ENCODE measurements around the gene GJA9.
"Not testable (repeated sequence)": the region's sequence is repeated elsewhere in the genome, so short reads cannot be mapped to it uniquely, and the experiment has no call there.

GJA9 gene

DNA sequence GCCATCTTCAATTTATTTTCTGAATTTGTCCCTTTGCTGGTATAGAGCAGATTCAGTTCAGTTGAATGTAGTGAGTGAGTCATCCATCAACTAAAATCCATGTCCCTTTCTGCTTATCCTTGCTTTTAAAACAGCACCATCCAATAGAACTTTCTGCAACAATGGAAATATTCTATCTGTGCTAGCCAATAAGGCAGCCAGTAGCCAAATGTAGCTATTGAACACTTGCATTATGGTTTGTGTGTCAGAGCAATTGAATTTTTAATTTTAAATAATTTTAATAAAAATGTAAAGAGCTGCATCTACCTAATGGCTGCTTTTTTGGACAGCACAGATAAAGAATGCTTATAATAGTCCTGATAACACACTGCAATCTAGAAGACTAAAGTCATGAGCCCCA, at the start of gene GJA9:
GJA9 (minus strand) TSS at position 101 of the 400 bp plus-strand sequence. CDS start 5,489 bp downstream, outside the sequence.
- DNase-seq = no peak

DNA sequence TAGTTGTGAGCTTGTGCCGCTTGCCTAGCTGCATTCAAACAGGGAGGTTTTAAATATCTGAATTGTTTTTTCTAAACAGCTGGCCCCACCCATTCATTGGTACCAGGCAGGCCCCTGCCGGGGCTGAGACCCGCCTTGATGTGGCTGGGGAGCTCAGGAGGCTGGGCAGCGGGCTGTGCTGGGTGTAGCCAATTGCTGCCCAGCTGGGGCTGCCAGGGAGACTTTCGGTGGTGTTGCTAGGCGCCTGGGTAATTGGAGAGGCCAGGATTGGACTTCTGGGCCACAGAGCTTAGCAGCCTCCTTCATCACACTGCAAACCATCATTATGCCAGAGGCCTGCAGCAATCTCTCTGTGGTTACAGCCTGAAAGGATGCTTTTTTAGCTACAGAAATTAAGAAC, 48.1 kb upstream of the GJA9 start:
- no peak for DNase-seq

DNA sequence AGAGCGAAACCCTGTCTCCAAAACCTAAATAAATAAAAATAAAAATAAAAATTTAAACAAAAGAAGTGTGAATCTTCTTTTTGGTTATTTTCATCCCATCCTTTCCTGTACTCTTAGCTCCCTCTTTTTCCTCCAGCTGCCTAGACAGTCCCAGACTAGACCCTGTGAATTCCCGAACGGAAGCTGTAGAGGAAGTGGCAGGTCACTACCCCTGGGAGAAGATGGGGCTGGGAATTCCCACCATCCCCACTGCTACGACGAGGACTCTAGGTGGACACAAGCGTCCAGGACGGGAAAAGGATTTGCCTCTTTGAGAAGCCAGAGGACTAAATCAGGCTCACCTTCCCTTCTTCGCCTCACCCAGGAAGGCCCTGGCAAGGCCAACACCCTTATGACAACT, 47.7 kb upstream of the GJA9 start:
- DNase-seq = no peak

DNA sequence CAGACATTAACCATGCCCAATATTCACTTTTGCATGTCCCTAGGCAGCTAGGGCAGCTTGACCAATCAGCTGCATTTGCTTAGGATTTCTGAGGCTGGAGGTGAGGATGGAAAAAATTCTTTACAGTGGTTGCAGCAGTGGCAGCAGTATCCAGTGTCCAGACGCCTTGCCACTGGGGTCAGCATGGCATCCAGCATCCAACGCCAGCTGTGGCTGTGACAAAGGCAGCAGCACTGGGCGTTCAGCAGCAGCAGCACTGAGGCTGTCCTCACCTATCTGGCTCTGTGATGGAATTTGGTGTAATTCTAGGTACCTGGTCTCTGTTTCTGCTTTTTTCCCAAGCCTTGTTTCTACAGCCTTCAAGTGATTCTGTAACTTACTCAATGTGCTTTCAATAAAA, 44.7 kb upstream of the GJA9 start:
- no peak for DNase-seq

DNA sequence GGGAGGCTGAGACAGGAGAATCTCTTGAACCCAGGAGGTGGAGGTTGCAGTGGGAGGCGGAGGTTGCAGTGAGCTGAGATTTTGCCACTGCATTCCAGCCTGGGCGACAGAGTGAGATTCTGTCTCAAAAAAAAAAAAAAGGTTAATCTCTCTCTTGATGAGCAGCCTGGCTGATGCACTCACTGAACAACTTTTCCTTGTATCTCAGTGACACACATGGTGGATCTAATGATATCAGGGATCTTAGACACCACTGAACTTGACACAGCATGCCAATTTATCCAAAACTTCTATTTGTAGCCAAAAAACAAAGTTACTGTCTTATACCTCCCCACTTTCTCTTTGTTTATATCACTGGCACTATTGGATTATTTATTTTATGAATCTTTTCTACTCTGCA, 44.0 kb upstream of the GJA9 start:
- DNase-seq = no peak

DNA sequence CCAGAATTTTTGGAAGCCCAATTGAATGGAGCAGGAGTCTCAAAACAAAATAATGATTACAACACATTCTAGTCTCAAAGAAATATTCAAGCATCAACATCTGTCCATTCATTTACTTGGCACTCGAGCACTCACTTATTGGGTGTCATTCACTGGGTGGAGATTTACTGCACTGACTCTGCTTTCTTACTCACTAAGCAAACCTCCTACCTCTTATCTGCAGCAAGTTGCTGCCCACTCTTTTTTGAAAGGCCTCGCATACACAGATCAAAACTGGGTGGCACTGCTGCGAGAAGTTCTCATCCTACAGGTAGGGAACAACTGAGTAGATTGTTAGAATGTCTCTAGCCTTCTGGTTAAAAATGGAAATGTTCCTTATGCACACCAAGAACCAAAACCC, 42.2 kb upstream of the GJA9 start:
- no peak for DNase-seq

DNA sequence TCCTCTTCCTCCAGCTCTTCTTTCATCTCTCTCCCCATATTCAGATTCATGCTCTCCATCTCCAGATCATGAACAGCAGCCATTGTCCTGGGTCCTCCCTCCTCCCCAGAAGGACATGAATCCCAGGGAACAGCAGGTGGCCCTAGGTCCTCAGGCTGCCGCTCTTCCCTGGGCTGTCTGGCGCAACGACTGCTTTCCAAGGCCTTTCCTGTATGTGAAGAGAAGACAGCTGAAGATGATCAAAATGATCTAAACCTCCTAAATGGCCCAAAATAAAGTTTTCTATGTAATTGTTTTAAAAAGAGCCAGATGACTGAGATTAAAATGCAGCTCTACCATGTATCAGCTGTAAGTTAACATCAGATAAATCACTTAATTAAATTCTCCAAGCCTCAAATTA, 37.7 kb upstream of the GJA9 start:
- DNase-seq = peak; percentile 22

DNA sequence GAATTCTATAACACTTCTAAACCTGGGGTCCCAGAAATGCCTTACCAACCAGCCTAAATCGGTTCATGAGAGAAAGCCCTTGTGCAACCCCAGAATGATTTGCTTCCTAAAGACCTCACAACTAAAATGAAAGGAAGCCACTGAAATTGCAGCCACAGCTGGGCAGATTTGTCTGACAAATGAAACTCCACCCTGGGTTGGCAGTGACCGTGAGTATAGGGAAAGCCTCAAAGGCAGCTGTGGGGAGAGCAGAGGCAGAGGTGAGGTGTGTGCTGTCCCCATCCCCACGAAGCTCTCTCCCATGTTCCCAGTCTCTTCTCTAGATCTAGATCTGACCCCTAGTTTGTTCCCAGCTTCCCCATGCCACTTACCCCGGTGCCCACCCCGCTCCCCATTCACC, 37.2 kb upstream of the GJA9 start:
- no peak for DNase-seq

DNA sequence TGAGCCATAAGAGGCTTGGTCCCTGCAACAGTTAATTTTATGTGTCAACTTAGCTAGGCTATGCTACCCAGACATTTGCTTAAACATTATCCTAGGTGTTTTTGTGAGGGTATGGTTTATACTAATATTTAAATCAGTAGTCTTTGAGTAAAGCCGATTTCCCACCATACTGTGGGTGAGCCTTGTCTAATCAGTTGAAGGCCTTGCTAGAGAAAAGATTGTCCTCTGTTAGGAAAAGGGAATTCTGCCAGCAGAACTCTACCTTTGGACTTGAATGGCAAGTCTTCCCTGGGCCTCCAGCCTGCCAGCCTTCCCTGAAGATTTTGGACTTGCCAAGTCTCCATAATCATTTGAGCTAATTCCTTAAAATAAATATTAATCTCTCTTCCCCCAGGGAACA, 36.4 kb upstream of the GJA9 start:
- no peak for DNase-seq

DNA sequence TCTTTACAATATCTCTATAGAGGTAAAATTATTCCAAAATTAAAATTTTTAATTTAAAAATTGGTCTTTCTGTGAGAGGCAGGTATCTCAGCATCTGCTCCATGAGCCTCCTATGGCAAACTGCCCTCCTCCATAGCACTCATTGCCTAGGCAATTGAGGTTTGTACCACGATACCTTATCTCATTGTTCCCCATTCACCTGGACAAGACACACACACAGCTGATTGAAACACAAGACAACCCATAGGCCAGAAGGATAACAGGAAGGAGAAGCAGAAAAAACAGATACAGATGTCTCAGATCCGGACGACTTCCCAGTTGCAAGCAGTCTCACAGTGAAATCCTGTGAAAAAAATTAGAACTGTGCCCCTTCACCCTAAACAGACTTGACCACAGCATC, 36.0 kb upstream of the GJA9 start:
- no peak for DNase-seq

DNA sequence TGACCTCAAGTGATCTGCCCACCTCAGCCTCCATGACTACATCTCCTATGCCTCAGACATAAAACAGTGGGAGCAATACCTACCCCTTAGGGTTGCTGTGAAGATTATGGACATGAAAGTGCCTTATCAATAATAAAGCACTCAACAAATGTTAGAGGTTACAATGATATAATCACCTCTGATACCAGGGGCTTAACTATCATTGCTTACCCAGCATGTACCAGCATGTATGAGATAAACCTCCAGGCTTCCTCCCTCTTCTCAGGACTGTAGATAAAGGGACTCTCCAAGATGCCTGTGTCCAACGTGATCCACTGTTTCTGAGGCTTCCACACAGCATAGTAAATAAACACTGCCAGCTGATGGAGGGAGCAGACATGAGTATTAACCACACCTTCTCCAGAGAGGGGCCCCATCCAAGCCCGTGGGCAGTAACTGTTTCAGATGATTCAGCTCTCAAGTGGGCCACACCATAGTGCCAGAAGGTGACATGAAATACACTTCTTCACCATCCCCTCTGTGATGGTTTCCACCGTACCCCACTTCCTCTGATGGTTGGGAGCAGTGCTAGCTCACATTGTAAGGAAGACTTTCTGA, 34.1 kb upstream of the GJA9 start:
- no peak for DNase-seq

DNA sequence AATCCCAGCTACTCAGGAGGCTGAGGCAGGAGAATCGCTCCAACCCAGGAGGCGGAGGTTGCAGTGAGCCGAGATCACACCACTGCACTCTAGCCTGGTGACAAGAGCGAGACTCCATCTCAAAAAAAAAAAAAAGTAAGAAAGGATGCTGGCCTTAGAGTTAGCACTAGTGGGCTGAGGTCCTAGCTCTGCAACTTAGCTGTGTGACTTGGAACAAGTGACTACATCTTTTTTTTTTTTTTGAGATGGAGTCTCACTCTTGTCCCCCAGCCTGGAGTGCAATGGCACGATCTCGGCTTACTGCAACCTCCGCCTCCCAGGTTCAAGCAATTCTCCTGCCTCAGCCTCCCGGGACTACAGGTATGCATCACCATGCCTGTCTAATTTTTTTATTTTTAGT, 33.5 kb upstream of the GJA9 start:
- not testable (repeated sequence) for DNase-seq

DNA sequence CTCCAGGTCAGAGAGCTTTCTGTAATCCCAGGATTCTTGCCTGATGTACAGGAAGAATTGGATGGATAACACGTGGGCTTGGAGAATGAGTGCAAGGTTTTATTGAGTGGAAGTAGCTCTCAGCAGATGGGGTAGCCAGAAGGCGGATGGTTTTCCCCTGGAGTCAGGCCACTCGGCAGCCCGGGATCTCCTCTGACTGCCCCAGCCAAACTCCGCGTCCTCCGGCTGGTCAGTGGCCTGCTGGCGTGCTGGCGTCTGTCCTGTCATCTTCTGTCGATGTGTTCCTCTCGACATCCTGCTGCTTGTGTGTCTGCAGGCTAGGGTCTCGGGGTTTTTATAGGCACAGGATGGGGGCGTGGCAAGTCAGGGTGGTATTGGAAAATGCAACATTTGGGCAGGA, 27.4 kb upstream of the GJA9 start:
- DNase-seq = no peak

DNA sequence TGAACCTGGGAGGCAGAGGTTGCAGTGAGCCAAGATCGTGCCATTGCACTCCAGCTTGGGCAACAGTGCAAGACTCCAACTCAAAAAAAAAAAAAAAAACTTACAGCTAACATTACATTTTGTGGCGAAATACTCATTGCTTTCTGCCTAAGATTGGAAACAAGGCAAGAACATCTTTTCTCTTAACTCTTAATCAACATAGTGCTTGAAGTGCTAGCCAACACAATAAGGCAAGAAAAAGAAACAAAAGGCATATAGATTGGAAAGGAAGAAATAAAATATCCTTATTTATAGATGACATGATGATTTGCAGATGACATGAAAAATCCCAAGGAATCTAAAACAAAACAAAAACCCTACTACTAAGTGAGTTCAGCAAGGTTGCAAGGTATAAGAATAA, 24.6 kb upstream of the GJA9 start:
- DNase-seq = no peak

DNA sequence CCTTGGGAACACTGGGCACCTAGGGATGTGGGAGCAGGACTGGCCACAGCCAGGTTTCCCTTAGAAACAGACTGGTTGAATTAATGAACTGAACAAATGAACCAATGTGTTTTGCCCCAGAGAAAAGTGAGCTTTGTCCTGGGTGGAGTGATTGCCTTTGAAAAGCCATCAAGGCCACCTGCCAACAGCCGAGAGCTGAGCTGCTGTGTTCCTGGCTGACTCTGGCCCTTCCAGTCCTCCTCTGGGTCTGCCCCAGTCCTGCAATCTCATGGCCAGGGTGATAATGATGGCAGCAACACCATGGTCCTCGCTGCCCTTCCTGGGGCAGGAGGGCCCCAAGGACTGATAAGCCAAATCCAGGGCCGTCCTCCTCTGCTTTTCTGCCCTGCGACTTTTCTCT, 18.2 kb upstream of the GJA9 start:
- no peak for DNase-seq

DNA sequence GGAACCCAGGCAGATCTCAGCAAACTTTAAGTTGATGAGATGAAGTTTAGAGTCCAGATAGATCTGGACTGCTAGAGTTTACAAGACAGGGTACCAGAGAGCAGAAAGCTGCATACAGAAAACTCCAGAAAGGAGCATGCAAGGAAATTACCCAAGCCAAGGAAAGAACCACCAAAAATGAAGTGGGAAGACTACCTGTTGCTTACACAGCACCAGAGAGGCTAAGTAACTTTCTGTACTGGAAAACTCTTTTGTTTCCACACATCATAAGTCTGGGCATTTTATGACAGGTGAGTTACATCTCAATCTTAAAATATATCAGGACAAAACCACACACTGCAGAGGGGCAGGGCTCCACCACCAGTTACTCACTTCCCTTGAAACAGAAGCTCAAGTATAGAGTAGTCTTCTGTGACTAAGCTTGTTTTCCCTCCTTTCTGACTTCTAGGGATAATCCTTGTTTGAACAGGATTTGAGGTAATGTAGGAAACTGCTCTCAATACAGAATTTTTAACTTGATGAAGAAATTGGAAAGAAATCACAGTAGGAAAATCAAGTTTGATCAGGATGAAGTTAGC, 17.4 kb upstream of the GJA9 start:
- peak; percentile 35 for DNase-seq

DNA sequence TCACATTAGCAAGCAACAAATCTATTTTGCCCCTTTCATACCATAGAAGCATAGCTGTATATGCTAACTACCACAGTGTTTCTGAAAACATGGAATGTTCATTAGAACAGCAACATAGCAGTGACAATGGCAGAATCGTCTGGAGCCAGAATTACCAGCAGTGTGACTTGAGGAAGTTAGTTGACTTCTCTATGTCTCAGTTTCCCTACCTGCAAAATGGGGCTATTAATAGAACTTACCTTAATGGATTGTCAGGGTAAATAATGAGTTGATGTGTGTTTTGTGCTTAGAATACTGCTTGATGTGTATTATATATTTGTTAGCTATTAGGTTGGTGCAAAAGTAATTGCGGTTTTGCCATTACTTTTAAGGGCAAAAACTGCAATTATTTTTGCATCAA, 14.8 kb upstream of the GJA9 start:
- no peak for DNase-seq

DNA sequence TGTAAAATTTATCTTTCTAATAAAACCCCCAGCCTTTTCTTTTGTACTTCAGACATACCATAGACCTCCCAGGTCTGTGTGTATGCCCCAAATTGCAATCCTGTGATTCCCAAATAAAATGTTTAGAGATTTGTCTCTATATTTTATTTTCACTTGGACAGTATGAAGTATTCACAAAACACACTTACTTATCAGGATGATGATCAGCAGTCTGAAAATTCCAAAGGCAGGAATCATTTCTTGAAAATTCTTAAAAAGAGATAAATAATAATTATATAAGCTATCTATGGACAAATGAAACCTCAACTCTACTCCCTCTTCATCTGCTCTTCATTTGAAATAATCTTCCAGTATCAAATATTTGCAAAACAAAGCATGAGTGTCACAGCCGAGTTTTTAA, 11.6 kb upstream of the GJA9 start:
- peak; percentile 14 for DNase-seq

DNA sequence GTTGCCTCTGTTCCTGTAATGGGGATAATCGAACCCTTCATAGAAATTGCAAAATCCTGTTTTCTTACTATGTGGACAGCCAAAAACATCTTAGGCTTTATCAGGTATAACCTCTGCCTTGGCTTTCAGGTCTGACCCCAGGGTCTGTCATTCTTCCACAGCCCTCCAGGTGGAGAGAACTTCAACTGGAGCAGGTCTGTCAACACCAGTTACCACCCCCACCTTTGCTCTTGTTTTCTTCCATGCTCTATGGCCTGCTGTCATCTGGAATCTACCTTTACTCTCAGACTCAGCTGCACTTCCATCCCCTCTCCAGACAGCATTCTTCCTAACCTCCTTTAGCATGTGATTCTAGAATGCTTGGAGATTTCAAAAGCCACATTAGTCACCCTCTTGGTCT, 10.4 kb upstream of the GJA9 start:
- peak; percentile 3 for DNase-seq

DNA sequence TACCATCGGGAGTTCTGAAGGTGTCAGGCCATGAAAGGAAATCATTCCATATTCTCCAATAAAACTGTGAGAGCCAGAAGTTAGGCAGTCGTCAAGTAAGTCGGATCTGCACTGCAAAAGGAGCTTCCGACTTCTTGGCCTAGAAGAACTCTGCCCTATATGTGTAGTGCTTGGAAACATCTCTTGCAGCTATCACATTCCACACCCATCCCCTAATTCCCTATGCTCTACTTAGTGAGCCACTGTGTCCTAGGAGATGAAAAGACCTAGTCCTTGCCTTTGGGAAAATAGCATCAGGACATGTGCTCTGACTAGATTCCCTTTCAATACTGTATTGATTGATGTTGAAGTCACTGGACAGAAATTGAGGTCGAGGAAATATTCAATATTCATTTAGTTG, 8.2 kb upstream of the GJA9 start:
- DNase-seq = no peak

DNA sequence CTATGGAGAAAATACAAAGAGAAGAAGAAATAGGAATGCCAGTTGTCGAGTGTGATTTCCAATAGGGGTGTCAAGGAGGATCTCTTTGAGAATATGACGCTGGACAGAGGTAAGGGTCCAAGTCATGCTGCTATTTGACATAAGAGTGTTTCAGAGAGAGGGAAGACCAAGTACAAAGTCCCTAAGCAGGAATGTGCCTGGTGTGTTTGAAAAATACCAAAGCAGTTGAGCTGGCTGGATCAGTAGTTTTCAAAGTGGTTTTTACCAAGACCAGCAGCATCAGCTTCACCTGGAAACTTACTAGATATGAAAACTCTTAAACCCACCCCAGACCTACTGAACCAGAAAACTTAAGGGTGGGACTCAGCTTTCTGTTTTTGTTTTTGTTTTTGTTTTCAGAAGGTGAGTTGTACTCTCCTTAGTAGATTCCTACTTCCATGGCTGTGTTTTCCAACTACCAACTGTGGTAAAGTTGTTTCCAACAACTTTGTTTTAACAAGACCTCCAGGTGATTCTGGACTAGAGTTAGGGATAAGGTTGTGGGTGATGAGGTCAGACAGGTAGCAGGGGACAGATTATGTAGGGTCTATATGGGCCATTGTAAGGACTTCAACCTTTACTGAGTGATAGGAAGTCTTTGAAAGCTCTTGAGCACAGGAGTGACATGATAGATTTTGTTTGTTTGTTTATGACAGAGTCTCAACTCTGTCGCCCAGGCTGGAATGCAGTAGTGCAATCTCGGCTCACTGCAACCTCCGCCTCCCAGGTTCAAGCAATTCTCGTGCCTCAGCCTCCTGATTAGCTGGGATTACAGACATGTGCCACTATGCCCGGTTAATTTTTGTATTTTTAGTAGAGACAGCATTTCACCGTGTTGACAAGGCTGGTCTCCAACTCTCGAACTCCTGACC, 7.3 kb upstream of the GJA9 start:
- DNase-seq = no peak

DNA sequence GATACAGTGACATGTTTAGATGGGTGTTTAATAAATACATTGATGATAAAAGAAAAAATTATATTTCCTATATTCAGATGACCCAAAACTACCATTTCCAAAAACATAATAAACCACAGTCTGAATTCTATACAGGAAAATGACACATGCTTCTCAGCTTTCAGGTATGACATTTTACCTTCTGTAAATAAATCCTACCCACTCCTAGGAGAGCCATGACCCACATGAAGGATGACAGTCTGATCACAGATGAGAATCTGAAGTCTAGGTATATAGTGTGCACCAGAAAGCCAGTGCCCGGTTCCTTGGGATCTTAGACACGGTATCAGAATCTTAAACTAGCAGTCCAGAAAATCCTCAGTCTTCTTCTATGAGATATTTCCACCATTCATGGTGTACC, 3.7 kb upstream of the GJA9 start:
- DNase-seq = no peak

DNA sequence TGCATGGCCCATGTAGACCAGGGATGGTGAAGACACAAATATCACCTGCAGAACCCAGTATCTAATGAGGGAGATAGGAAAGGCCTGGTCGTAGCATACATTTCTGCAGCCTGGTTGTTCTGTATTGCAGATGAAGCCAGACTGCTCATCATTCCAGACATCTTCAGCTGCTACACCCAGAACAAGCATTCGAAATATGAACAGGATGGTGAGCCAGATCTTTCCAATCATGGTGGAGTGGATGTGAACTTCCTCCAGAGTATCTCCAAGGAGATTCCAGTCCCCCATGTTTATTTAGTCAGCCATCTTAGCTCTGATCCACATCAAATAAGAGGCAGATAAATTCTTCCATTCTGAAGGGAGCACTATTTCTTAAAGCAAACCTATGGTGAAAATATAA, 5.6 kb downstream of the GJA9 start:
- DNase-seq = no peak

All from fibroblast of skin of right biceps (primary cell).